ENCODE measurements around the gene EFEMP2.
"Not testable (repeated sequence)": the region's sequence is repeated elsewhere in the genome, so short reads cannot be mapped to it uniquely, and the experiment has no call there.

Gene EFEMP2

DNA sequence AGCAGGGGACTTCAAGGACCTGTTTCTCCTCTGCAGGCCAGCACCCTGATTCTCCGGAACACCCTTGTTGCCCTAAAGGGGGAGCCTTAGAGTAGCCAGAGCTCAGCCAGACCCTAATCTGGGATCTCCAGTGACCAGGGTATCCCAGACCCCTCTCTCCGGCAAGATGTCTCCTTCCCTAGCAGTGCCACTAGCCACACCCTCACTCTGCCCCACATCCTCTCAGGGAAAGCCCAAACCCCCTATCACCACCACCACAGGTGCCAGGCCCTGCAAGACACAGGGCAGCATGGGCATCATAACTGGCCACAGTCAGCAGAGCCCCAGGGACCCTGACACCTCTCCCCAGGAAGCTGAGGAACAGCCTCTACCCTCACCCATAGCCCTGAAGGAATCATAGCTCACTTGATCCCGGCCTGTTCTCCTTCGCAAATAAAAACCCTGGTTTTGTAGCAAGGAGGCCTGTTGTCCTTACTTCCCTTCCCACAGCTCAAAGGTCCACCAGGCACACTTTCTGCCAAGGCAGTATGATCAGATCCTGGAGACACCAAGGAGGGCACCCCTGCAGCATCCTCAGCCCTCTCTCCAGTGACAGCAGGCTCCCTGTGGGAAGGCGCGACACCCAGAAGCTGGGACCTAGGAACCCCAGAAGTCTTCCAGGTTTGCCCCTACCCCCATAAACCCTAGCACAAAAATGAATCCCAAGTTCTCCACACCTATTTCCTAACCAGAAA, 19.2 kb downstream of the EFEMP2 start:
- DNase-seq: no peak

DNA sequence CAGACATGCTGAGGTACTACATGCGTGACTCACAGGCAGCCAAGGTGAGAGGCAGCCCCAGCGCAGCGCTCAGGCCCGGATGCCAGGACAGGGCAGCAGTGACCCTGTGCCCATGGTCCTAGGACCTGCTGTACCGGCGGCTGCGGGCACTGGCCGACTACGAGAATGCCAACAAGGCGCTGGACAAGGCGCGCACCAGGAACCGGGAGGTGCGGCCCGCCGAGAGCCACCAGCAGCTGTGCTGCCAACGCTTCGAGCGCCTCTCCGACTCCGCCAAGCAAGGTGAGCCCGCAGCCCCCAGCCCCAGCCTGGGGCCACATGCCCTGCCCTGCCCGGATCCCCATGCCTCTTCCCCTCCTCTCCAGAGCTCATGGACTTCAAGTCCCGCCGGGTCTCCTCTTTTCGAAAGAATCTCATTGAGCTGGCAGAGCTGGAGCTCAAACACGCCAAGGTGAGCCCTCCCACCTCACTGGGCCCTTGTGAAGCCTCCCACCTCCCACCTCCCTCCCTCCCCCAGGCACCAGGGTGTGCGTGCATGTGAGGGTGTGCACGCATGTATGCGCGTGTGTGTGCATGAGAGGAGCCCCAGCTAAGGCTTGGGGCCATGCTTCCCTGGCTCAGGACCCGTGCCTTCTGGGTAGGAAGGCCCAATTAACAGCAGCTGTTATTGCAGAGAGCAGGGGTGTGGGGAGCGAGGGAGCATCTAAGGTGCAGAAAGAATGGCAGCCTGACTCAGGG, 19.9 kb downstream of the EFEMP2 start:
- DNase-seq: no peak

DNA sequence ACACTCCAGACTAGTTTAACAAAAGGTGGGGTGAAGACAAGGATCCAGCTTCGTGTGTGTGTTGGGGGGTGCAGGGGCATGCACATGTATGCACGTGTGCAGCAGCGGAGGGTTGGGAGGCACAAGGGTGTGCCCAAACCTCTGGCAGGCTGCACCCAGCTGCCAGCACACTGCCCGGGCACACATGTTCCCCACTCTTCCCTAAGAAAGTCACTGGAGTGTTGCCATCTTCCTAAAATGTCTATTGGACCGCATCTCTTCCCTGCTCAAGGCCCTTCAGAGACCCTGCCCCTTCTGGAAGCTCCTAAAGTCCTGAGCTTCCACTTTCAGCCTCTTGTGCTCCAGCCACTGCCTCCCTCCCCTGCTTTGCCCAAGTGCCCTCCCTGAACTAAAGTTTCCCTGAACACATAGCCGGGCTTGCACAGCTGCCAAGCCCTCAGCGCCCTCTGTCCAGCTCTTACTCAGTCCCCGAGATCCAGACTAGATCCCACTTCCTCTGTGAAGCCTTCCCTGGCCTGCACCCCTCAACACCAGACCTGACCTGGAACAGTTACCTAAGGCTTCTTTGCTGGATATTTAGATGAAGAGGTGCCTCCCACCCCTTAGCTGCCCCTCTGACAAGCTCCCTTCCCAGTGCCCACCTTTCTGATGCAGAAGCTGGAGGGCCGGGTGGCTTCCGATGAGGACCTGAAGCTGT, 20.6 kb downstream of the EFEMP2 start:
- DNase-seq: no peak

DNA sequence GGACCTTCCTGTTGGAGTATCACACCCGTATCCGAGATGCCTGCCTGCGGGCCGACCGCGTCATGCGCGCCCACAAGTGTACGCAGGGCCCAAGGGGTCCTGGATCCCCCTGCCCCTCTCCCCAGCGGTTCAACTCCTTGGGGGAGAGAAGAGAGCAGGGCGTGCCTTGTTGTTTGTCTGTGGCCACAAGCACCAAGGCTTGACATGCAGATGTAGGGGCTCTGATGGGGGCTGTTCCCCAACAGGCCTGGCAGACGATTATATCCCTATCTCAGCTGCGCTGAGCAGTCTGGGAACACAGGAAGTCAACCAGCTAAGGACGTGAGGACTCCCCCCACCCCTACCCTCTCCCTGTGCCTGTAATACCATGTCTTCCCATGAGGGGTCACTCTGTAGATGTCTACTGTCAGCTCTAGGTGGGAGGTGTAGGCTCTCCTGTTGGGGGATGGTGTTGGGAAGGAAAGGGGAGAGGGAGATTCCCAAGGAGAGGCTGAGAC, 21.5 kb downstream of the EFEMP2 start:
- DNase-seq: no peak

DNA sequence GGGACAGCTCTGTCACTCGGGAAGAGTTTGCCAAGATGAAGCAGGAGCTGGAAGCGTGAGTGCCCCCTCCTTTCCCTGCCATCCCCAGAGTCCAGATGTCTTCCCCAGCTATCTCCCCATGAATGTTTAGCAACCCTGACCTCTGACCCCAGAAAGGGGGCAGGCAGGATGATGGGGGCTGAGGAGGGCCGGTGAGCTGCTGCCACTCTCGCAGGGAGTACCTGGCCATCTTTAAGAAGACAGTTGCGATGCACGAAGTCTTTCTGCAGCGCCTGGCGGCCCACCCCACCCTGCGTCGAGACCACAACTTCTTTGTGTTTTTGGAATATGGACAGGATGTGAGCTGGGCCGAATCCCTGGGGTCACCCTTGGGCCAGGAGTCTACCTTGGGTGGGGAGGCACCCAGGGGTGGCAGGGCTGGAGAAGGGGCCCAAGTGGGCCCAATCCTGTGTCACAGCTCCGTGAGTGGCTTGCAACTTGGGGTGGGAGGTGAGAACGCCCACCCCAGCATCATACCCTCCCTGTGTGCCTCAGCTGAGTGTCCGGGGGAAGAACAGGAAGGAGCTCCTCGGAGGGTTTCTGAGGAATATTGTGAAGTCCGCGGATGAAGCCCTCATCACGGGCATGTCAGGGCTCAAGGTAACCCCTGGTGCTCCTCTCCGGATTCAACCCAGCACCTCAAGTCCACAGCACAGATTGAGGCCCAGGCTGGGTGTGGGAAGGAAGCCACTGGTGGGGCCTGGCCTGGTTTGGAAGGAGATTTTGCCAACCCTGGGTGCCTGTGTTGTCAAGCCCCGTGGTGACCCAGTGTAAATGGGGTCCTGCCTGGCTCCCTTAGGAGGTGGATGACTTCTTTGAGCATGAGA, 22.1 kb downstream of the EFEMP2 start:
- no peak for DNase-seq

DNA sequence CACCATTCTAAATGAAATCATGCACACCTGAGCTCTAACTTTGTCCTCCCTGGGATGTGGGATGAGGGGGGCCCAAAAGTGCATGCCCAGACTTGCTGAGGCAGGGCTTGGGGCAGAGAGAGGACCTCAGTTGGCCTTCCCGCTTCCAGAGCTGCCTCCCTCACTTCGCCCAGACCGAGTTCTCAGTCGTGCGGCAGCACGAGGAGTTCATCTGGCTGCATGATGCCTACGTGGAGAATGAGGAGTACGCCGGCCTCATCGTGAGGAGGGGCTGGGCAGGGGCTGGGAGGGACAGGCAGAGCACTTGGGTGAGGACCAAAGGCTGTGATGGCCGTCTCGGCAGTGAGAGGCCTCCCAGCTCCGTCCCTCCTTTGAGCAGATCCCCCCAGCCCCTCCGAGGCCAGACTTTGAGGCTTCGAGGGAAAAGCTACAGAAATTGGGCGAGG, 22.8 kb downstream of the EFEMP2 start:
- DNase-seq: no peak

DNA sequence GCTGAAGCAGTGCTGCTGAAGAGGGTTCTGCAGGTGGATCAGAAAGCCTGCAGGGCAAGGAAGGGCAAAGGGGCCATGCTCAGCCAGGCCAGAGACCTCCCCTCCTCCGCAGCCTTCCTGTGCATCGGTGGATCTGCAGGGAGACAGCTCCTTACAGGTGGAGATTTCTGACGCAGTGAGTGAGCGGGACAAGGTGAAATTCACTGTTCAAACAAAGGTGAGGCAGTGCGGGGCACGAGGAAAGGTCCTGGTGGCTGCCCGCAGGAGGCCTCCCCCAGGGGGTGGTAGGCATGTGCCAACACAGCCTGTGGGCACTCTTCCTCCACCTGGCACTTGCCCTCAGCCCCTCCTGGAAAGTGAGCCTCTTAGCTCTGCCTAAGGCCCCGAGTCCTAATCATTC, 23.2 kb downstream of the EFEMP2 start:
- DNase-seq: no peak

DNA sequence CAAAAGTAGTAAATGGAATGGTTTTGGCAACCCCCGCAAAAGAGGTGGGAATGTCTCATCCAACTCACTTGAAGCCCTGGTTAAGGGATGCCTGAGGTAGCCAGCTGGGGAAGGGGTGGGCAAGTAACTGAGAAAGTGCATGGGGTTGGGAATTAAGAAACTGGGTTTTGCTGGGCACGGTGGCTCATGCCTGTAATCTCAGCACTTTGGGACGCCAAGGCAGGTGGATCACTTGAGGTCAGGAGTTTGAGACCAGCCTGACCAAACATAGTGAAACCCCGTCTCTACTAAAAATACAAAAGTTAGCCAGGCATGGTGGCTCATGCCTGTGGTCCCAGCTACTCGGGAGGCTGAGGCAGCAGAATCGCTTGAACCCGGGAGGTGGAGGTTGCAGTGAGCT, 23.9 kb downstream of the EFEMP2 start:
- not testable (repeated sequence) for DNase-seq

DNA sequence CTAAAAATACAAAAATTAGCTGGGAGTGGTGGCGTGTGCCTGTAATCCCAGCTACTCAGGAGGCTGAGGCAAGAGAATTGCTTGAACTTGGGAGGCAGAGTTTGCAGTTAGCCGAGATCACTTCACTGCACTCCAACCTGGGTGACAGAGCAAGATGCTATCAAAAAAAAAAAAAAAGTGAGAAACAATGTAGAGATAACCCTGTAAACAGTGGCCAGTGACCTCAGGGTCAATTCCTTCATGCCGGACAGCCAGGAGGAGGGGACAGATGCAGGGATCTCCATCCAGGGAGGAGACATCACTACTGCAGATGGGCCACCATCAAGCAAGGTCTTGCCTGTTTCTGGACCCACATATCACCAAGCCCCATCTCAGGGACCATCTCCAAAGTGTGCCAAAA, 24.9 kb downstream of the EFEMP2 start:
- DNase-seq: no peak

DNA sequence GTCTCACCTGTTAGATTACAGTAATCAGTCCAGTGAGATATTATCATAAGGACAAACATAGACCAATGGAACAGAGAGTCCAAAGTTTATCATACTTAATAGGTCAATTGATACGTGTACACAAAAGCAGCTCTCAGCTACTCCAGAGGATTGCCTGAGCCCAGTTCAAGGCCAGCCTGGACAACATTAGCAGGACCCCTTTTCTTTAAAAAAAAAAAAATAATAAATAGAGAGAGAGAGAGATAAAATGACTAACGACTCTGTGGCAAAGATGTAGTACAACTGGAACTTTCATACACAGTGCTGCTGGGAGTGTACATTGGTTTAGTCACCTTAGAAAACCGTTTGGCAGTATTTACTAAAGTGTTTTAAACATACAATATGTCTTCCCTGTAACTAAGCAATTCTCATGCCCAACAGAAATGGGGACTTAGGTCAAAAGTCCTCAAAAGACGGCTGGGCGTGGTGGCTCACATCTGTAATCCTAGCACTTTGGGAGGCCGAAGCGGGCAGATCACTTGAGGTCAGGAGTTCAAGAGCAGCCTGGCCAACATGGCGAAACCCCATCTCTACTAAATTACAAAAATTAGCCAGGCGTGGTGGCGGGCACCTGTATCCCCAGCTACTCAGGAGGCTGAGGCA, 28.2 kb downstream of the EFEMP2 start:
- DNase-seq: no peak

DNA sequence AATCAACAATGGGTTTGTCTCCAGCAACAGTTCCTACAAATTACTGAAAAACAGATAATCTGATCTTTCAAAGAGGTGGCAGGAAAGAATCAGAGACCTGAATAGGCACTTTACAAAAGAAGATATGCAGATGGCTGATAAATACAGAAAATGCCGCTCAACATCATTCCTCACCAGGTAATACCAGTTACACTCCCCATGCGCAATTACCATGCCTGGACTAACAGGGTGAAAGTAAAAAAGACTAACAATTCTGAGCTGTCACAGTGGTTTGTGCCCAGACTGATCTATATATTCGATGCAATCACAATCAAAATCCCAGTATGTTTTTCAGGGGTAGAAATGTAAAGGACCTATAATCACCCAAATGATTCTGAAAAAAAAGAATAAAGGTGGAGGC, 28.8 kb downstream of the EFEMP2 start:
- DNase-seq: no peak

DNA sequence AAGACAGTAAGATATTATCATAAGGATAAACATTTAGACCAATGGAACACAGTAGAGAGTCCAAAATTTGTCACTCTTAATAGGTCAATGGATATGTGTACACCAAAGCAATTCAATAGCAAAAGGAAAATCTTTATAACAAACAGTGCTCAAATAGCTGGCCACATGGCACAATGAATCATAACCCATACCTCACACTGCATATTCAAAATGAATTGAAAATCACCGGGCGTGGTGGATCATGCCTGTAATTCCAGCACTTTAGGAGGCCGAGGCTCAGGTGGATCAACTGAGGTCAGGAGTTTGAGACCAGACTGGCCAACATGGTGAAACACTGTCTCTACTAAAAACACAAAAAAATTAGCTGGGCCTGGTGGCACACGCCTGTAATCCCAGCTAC, 30.5 kb downstream of the EFEMP2 start:
- DNase-seq: no peak

DNA sequence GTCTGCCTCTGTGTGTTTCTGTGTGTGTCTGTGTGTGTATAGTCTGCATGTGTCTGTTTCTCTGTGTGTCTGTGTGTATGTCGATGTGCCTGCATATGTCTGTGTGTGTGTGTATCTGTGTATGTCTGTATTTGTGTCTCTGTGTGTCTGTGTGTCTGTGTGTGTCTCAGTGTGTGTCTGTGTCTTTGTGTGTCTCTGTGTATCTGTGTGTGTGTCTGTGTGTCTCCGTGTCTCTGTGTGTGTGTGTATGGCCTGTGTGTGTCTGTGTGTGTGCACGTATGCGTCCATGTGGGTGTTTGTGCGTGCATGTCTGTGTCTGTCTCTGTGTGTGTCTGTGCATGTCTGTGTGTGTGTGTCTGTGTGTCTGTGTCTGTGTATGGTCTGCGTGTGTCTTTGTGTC, 38.4 kb downstream of the EFEMP2 start:
- no peak for DNase-seq

DNA sequence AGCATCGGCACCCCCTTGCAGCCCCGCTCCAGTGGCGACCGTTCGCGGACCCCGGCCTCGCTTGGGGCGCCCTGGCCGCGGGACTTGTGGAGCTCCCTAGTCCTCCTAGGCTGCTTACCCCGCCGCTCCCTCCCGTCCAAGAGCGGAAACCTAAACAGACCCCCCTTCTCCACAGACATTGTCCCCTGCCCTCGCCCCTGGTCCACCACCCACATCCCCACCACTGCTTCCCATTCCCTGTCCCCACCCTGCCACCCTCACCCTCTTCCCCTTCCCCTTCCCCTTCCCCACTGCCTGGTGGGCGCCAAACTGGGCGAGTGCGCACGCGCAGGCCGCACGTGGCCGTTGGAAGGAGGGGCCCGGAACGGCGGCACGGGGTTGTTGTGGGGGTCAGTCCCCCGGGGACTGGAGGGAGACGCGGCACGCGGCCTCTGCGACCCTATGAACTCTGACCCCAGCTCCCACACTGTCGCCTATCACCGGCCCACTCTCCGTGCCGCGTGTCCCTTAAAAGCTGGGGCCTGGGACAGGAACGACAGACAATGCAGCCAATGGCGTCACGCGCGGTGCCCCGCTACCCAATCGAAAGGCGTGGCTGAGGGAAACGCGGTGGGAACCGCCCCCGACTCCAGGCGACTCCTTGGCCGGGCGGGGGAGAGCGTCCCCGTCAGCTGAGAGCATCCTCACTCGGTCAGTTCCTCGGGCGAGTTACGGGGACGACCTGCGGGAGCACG, 39.1 kb downstream of the EFEMP2 start, which contains the start of gene SNX32:
Gene SNX32 (plus strand): TSS at position 667 of the 734 bp plus-strand sequence. CDS start 103 bp downstream, outside the sequence.
- DNase-seq: peak; percentile 98

DNA sequence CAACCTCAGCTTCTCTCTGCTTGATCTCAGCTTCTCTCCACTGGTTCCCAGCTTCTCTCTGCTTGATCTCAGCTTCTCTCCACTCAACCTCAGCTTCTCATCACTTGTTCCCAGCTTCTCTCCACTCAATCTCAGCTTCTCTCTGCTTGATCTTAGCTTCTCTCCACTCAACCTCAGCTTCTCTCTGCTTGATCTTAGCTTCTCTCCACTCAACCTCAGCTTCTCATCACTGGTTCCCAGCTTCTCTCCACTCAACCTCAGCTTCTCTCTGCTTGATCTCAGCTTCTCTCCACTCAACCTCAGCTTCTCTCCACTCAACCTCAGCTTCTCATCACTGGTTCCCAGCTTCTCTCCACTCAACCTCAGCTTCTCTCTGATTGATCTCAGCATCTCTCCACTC, 40.4 kb downstream of the EFEMP2 start:
- DNase-seq: not testable (repeated sequence)

DNA sequence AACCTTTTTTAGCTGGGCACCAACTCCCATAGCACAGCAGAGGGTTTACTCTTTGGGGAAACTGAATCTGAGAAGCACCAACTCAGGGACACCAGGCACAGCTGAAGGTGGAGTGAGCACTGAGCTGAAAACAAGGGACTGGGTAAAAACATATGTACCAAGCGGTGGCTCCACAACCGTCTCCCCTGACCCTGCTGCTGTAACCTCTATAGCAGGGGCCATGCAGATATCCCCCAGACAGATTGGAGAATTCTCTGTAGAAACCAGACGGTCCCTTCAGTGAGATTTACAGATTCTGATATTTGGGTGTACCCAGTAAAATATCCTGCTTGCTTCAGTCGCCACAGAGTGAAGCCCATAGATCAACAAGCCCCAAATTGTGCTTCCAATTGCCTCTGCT, 43.1 kb downstream of the EFEMP2 start:
- DNase-seq: no peak

DNA sequence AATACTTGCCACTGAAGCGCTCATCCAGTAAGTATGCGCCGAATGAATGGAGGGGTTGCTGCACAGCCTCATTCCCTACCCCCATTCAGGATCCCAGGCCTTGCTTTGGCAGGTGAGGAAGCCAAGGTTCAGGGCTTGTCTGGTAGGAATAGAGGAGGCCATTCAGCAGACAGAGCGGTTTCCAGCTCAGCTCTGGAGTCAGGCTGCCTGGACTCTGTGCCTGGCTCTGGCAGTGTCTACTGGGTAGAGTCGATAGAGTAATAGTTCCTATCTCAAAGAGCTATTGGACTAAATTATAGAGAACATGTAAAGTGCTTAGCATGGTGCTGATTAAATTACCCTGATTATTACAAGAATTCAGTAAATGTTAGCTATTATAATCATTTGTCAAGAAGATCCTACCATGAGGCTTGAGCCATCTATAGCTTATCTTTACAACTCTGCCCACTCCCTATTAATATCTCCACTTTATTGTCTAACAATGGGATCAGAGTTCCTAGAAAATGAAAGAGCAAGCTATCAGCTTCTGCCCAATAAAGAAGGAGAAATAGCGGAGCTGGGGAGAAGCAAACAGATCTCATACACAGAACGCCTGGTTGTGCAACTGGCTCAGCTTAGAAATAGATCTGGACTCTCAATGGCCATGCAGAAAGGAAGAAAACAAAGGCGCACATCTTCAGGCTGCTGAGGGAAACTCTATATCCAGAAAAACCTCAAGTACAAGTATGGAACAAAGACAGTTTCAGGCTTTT, 45.4 kb downstream of the EFEMP2 start:
- no peak for DNase-seq

DNA sequence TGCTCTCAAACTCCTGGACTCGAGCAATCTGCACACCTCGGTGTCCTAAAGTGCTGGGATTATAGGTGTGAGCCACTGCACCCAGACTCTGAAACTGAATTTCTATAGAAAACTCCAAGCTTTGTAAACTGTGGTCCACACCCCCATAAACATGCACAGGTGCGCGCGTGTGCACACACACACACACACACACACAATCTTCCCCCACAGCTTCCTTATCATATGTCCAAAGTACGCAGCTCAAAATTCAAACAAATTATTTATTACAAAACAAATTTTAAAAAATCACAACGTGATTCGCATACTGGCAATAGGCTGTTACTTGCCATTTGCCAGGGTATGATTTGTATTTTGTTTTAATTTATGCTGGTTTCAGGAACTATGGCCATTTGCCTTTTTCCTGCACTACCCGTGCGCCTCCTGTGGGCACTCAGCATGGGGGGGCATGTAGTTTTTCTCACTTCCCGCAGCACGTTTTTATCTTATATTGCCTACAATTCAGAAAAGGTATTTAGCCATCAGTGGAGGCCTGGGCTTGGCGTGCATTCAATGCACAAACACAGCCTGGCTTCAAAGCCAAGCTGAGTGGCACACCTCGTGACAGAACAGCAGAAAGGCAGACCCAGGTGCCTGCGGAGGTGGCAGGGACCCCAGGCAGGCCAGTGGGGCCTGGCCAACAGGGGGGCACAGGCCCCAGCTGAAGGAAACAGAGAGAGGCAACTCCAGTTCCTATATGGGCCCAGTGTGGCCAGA, 49.6 kb downstream of the EFEMP2 start:
- no peak for DNase-seq

DNA sequence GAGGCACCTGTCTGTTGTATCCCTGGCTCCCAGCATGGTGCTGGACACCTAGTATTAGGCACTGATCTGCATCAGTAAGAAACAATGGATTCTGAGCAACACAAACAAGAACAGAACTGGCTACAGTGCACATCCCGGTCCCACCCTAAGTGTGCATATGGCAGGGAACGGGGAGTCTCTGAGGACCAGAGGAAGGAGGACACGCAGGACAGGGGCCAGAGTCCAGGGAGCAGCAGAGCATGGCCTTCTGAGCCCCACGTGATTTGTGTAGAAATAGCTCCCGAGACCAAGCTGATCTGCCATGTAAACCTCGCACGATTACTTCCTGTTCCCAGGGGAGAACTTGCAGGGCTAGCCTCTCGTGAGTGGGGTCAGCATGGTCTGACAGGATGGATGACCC, 51.5 kb downstream of the EFEMP2 start:
- DNase-seq: no peak
